ENCODE measurements around the gene SRGAP2B.
"Not testable (repeated sequence)": the region's sequence is repeated elsewhere in the genome, so short reads cannot be mapped to it uniquely, and the experiment has no call there.

SRGAP2B gene

GRCh38 chr1:145047553-145047952 is 47.6 kb downstream of the SRGAP2B start:
- H3K4me3 ChIP-seq (ENCODE audit: low read depth, low read length) = not testable (repeated sequence)

DNA sequence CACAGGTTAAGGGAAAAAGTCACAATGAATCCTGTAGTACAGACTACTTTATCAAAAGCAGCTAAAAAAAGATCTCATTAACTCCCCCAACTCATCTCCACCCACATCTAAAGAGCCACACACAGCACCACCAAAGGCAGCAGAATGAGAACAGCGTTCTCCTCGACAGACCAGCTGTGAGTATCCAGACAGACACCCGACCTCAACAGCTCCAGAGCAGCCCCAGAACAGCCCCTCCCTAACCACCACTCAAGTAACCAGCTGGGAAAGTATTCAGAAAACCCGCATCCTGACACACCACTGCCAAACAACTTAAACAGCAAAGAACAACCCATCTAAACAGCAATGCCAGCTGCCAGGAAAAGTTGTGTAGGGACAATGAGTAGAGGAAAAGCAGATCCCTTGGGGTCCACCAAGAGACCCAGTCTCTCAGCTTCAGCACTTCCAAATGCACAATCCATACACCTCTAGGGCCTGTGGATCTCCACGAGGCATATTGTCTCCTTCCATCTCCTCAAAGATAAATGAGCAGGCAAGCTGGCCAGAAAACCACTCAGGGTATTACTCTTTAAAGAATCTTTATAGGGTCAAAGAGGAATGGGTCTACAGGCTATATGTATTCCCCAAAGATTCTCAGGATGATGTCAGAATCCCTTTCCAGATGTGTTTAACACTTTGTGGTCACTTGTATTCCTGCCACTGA is 49.4 kb downstream of the SRGAP2B start:
- not testable (repeated sequence) for H3K4me3 ChIP-seq (ENCODE audit: low read depth, low read length)

GRCh38 chr1:145041519-145041918 is 53.6 kb downstream of the SRGAP2B start:
- not testable (repeated sequence) for H3K4me3 ChIP-seq (ENCODE audit: low read depth, low read length)

DNA sequence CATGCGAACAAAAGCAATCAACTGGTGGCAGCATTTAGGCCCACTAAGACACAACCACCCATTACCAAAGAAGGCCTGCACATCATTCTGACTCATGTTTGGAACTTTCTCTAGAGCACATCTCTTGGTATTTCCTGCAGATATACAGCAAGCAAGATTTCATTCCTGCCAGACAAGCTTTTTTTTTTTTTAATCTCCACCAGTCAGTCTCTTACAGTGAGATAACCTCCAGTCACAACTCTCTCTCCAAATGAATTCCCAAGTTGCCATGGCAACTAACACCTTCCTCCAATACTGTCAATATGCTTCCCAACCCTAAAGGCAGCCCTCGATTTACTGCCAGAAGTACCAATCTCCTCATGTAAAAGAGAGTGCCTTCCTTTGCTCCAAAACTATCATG is 59.1 kb downstream of the SRGAP2B start:
- H3K4me3 ChIP-seq (ENCODE audit: low read depth, low read length) = not testable (repeated sequence)

DNA sequence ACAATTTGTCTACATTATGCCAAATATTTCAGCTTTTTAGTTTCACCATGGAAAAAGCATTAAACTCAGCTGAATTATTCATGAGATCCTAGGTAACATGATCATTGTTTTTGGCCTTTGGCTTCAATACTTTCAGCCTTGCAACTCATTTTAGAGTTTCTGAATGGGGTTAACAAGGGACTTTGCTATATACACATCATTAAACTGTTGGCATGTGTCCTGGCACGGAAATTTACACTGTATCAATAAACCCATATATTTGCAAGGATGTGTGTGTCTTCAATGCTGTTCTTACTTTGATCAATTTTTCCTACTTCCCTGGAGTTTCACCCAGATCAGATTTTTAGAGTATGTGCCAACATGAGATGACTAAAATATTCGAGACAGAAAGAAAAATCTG is 61.6 kb downstream of the SRGAP2B start:
- H3K4me3 ChIP-seq (ENCODE audit: low read depth, low read length) = not testable (repeated sequence)

- H3K4me3 ChIP-seq (ENCODE audit: low read depth, low read length) = not testable (repeated sequence)
These were observed 67.9 kb downstream of the SRGAP2B start for GRCh38 chr1:145027251-145027650.

DNA sequence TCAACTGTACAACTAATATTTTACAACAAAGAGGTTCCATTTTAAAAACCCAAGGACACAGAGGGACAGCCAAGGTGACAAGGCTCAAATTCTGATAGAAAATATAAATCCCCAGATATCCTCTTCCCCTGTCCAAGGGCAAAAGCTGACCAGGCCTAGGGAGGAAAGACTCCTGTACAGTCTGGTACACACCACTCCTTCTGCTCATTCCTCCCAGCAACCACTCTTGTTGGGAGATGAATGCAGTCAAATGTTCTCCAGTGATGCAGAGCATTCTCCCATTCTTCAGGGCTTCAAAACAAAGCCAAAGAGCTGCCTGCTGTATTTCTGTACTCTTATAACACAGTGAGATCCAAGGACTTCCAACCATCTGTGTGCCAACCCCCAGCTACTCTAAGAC is 69.8 kb downstream of the SRGAP2B start:
- H3K4me3 ChIP-seq (ENCODE audit: low read depth, low read length) = not testable (repeated sequence)

- H3K4me3 ChIP-seq (ENCODE audit: low read depth, low read length) = not testable (repeated sequence)
These were observed 72.9 kb downstream of the SRGAP2B start for GRCh38 chr1:145022259-145022658.

DNA sequence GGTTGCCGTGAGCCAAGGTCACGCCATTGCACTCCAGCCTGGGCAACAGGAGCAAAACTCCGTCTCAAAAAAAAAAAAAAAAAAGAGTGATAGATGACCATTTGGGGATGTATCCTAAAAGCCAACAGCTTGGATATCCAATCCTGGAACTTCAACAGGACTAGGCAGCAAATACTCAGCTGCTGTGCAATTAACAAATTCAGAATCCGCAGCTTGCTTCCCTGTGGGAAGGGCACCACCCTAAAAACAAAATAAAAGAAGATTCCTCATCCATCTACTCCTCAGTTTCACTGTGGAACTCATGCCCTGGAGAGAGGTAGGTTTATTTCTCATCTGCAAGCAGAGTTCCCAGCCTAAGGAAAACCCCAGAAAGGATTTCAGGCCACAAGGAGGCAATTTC is 73.4 kb downstream of the SRGAP2B start:
- H3K4me3 ChIP-seq (ENCODE audit: low read depth, low read length) = not testable (repeated sequence)

DNA sequence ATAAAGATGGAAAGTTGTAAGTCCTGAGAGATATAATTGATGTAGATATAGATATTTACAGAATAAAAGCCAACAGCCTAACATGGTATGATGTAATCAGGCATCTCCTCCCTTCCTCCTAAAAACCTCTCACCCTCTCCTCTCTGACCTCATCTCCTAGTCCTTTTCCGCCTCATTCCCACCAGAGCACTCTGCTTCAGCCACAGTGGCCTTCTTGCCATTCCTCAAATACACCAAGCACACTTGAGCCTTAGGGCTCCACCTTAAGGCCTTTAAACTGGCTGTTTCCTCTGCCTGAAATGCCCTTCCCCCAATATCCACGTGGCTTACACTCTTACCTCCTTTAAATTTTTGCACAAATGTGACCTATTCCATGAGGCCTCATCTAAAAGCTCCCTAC is 75.4 kb downstream of the SRGAP2B start:
- not testable (repeated sequence) for H3K4me3 ChIP-seq (ENCODE audit: low read depth, low read length)

DNA sequence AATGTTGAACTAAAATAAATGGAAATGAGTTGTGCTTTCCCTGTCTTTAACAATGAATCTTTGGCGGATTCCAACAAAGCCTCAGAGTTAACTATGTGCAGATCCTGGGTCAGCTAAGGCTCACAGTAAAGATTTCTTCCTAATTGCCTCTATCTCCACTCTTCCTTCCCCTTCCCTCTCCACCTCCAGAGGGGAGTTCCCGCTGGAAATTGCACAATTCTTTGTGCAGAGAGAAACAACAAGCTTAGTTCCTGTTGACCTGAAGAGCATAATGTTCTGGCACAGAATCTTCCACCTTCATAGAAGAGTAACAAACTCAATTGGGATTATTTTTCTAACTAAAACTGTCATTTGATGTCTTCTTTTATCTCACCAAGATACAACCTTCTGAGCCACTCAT is 77.4 kb downstream of the SRGAP2B start:
- not testable (repeated sequence) for H3K4me3 ChIP-seq (ENCODE audit: low read depth, low read length)

- not testable (repeated sequence) for H3K4me3 ChIP-seq (ENCODE audit: low read depth, low read length)
These were observed 78.7 kb downstream of the SRGAP2B start for GRCh38 chr1:145016492-145016862.

GRCh38 chr1:145015744-145016491 is 79.2 kb downstream of the SRGAP2B start:
- H3K4me3 ChIP-seq (ENCODE audit: low read depth, low read length) = not testable (repeated sequence)

DNA sequence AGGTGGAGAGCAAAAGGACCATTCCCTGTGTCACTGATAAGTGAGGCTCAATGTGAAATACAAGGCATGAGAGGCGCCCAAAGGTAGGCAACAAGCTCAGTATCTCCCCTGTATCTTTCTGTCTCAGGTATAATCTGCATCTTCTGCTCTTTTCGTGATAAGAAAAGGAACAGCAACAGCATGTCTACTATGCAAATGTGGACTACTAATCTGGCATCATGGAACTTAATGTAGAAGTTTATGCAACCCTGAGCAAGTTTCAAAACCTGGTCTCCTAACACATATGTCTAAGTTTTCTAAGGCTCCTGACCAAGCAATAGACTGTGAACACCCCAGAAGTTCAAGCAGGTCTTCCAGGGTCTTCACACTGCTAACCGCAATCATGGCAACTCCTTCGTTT is 81.8 kb downstream of the SRGAP2B start:
- not testable (repeated sequence) for H3K4me3 ChIP-seq (ENCODE audit: low read depth, low read length)

DNA sequence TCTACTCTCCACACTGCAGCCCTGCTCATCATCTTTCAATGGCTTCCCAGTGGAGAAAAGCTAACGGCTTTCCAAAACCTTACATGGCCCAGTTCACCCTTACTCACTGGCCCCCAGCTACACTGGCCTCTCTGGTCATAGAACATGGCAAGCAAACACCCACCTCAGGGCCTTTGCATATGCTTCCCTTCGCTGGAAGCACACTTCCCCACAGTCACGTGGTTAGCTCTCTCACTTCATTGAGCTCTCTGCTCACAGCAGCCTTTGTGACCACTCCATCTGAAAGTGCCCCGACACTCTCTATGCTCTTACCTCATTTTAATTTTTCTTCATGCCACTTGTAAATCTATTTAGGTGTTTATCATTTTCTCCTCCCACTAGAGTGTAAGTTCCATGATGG is 83.3 kb downstream of the SRGAP2B start:
- not testable (repeated sequence) for H3K4me3 ChIP-seq (ENCODE audit: low read depth, low read length)

- H3K4me3 ChIP-seq (ENCODE audit: low read depth, low read length) = not testable (repeated sequence)
These were observed 84.5 kb downstream of the SRGAP2B start for GRCh38 chr1:145010580-145010979.

GRCh38 chr1:145009928-145010327 is 85.2 kb downstream of the SRGAP2B start:
- not testable (repeated sequence) for H3K4me3 ChIP-seq (ENCODE audit: low read depth, low read length)

DNA sequence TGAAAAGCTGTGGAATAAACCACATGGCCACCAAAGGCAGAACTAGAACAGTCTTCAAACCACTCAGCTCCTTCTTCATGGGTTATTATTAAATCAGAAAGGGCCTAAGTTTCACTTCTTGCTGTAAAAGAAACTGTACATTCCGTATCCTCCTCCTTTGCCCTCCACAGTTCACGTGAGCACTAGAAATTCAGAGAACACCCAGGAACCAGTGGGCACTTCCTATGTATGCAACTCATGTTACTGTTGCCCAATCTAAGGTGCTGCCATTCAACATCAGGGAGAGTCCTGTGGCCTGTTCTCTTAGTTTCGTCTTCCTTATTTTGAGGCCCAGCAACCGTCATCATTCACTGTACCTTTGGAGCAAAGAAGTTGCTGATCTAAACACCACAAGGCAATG is 86.7 kb downstream of the SRGAP2B start:
- H3K4me3 ChIP-seq (ENCODE audit: low read depth, low read length) = not testable (repeated sequence)

GRCh38 chr1:145005142-145005541 is 90.0 kb downstream of the SRGAP2B start:
- not testable (repeated sequence) for H3K4me3 ChIP-seq (ENCODE audit: low read depth, low read length)

DNA sequence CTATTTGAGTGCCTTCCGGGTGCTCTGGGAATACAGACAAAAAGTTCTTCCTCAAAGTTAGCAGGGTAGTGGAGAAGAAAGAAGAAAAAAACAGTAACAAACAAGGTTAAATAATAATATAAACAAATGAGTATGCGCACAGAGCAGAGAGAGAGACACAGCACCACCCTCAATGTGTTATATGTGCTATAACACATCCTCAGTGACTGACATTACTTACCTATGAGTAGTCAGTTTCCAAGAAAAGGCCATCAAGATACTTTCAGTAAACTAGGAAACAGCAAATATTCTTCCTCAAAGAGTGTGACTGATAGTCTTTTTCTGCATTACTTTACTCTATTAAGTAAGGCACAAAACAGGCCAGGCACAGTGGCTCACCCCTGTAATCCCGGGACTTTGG is 93.7 kb downstream of the SRGAP2B start:
- H3K4me3 ChIP-seq (ENCODE audit: low read depth, low read length) = not testable (repeated sequence)

DNA sequence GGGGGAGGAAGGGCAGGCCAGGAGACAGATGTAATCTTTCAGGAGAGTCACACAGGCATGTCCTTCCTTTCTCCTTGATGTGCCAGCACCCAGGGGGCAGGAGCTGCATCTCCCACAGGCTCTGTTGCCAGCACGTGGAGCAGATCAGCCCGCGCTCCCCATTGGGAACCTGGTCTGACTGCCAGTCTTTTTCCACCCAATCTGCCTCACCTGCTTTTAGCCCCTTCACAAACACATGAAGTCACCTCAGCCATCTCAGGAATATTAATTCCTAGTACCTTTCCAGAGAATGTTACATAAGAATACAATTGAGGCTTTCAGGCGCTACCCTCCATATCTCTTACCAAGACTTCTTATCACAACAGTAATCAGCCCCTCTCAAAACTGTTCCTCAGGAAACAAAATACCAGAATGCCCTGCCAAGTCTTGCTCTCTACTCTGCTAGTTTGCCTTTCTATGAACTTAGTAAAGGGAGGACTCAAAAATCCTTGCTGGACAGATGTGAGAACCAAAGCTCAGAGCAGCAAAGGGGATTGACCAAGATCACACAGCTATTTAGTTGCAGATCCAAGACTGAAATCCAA is 94.3 kb downstream of the SRGAP2B start:
- H3K4me3 ChIP-seq (ENCODE audit: low read depth, low read length) = not testable (repeated sequence)

All from WI38 (cell line).